Subcutaneous abdominal adipose tissue (tissue), 5 donors: ENCODE measurements around the gene CCL24.
"Not testable (repeated sequence)": the region's sequence is repeated elsewhere in the genome, so short reads cannot be mapped to it uniquely, and the experiment has no call there.

Experiments used
- H3K27ac ChIP-seq: one replicate; pipeline ENCODE4 v1.7.0; 2013; ENCODE audit warnings: low read depth, mild to moderate bottlenecking, inconsistent platforms, low read length, moderate library complexity
- H3K27me3 ChIP-seq, 5 donors: one replicate each; pipeline ENCODE4 v1.7.0; 2013; ENCODE audit warnings: low read length in 5 of 5, inconsistent platforms in 1 of 5; ENCODE audit not compliant: control insufficient read depth in 5 of 5, insufficient read depth in 4 of 5
- H3K36me3 ChIP-seq, 5 donors: one replicate each; pipeline ENCODE4 v1.7.0; 2013; ENCODE audit warnings: low read length in 5 of 5; ENCODE audit not compliant: control insufficient read depth in 5 of 5, insufficient read depth in 5 of 5
- H3K4me1 ChIP-seq, 5 donors: one replicate each; pipeline ENCODE4 v1.7.0; 2013; ENCODE audit warnings: low read length in 5 of 5, mild to moderate bottlenecking in 3 of 5, moderate library complexity in 1 of 5; ENCODE audit not compliant: control insufficient read depth in 5 of 5, insufficient read depth in 5 of 5
- H3K4me3 ChIP-seq, 5 donors: one replicate each; pipeline ENCODE4 v1.7.0; 2013; ENCODE audit warnings: low read length in 5 of 5, low read depth in 1 of 5
- H3K9ac ChIP-seq, 5 donors: one replicate each; pipeline ENCODE4 v1.7.0; 2013; ENCODE audit warnings: low read length in 5 of 5, mild to moderate bottlenecking in 4 of 5, moderate library complexity in 3 of 5
- H3K9me3 ChIP-seq, 5 donors: one replicate each; pipeline ENCODE4 v1.7.0; 2013; ENCODE audit warnings: low read length in 5 of 5; ENCODE audit not compliant: control insufficient read depth in 5 of 5
- donor health status: healthy.
- donor health status: healthy.
- donor health status: healthy.
- donor health status: healthy.
- donor health status: healthy.

Gene CCL24

GRCh38 chr7:75807452-75807851 lies 6.2 kb downstream of the CCL24 start:
- H3K4me1 ChIP-seq, result peaks cover 0 to 3% (median 0%) of the 10 kb centered on the region in 5 donors

GRCh38 chr7:75806560-75807307 lies 6.9 kb downstream of the CCL24 start:
- Histone ChIP-seq H3K27me3 (no peaks in the 10 kb centered on the region), H3K9ac (no peak overlapping the region), H3K9me3 (peaks cover 3 to 21% (median 19%) of the 10 kb centered on the region in 5 donors), H3K27ac (no peak overlapping the region), H3K4me1 (peaks cover 0 to 3% (median 0%) of the 10 kb centered on the region in 5 donors), H3K4me3 (peak overlapping the region in 2 of 5 donors; percentile 16 to 28), H3K36me3 (no peaks in the 10 kb centered on the region)

More at GRCh38 chr7:75807452-75807851, 6.2 kb downstream of the CCL24 start:
- Histone ChIP-seq H3K36me3 (no peaks in the 10 kb centered on the region), H3K27me3 (no peaks in the 10 kb centered on the region), H3K9me3 (peaks cover 3 to 21% (median 19%) of the 10 kb centered on the region in 5 donors), H3K27ac (no peak overlapping the region), H3K4me3 (no peak overlapping the region), H3K9ac (no peak overlapping the region)

DNA sequence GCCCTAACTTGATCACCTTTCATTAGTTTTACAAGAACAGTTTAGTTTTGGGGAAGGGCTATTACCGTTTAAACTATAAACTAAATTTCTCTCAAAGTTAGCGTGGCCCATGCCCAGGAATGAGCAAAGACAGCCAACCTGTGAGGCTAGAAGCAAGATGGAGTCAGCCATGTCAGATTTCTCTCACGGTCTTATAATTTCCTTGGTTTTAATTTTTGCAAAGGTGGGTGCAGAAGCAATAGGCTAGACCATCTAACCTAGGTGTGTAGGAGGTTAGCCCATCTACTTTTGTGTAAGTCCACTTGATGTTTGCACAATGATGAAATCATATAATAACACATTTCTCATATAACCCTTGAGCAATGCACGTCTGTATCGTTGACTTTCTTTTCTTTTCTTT lies 8.9 kb downstream of the CCL24 start:
- peaks cover 3 to 21% (median 19%) of the 10 kb centered on the region in 5 donors for H3K9me3 ChIP-seq
- H3K36me3 ChIP-seq, result no peaks in the 10 kb centered on the region
- H3K4me1 ChIP-seq, result peaks cover 0 to 3% (median 0%) of the 10 kb centered on the region in 5 donors
- no peak overlapping the region for H3K4me3 ChIP-seq
- no peak overlapping the region for H3K9ac ChIP-seq
- no peak overlapping the region for H3K27ac ChIP-seq
- no peaks in the 10 kb centered on the region for H3K27me3 ChIP-seq

DNA sequence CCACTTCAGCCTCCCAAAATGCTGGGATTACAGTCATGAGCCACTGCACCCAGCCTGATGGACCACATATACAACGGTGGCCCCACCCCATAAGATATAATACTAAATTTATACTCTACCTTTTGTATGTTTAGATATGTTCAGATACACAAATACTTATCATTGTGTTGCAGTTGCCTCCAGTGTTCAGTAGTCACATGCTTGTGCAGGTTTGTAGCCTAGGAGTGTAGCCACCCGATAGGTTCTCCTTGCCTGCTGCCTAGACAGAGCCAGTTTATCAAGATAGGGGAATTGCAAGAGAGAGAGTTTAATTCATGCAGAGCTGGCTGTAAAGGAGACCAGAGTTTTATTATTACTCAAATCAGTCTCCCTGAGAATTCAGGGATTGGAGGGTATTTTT lies 9.6 kb downstream of the CCL24 start:
- no peaks in the 10 kb centered on the region for H3K27me3 ChIP-seq

DNA sequence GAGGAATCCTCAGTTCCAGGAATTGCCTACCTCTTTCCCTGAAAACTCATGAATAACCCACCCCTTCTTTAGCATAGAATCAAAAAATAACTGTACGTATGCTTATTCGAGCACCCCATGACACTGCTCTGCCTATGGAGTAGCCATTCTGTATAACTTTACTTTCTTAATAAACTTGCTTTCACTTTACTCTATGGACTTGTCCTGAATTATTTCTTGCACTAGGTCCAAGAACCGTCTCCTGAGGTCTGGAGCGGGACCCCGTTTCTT lies 11.1 kb downstream of the CCL24 start:
- no peak overlapping the region for H3K9ac ChIP-seq

More for the DNA sequence above, 9.6 kb downstream of the CCL24 start:
- H3K9ac ChIP-seq, result no peak overlapping the region
- no peak overlapping the region for H3K27ac ChIP-seq
- no peaks in the 10 kb centered on the region for H3K36me3 ChIP-seq
- no peak overlapping the region for H3K4me3 ChIP-seq
- peaks cover 3 to 21% (median 19%) of the 10 kb centered on the region in 5 donors for H3K9me3 ChIP-seq
- H3K4me1 ChIP-seq, result peaks cover 0 to 3% (median 0%) of the 10 kb centered on the region in 5 donors

GRCh38 chr7:75798770-75799169 lies 14.8 kb downstream of the CCL24 start:
- Histone ChIP-seq H3K36me3 (no peaks in the 10 kb centered on the region), H3K9me3 (no peaks in the 10 kb centered on the region), H3K4me3 (no peak overlapping the region), H3K9ac (no peak overlapping the region), H3K27me3 (no peaks in the 10 kb centered on the region), H3K4me1 (peaks cover 0 to 16% (median 5%) of the 10 kb centered on the region in 5 donors), H3K27ac (no peak overlapping the region)

More for the DNA sequence above, 11.1 kb downstream of the CCL24 start:
- peaks cover 3 to 17% (median 11%) of the 10 kb centered on the region in 5 donors for H3K9me3 ChIP-seq
- H3K36me3 ChIP-seq, result no peaks in the 10 kb centered on the region
- H3K27me3 ChIP-seq, result no peaks in the 10 kb centered on the region
- no peak overlapping the region for H3K27ac ChIP-seq
- peaks cover 0 to 3% (median 0%) of the 10 kb centered on the region in 5 donors for H3K4me1 ChIP-seq
- no peak overlapping the region for H3K4me3 ChIP-seq

DNA sequence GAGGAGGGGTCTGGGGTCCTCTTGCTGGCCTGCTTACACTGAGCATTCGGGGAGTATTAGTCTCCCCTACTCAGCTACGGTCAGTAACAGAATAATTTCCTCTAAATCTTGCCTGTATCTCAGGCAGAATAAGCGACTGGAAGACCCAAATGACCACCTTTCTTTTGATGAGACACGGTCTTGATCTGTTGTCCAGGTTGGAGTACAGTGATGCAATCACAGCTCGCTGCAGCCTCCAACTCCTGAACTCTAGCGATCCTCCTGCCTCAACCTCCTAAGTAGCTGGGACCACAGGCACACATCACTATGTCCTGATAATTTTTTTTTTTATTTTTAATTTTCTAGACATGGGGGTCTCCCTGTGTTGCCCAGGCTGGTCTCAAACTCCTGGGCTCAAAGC lies 17.2 kb downstream of the CCL24 start:
- no peaks in the 10 kb centered on the region for H3K9me3 ChIP-seq
- H3K4me3 ChIP-seq, result peak overlapping the region in 1 of 5 donors; percentile 3
- no peaks in the 10 kb centered on the region for H3K36me3 ChIP-seq
- no peak overlapping the region for H3K9ac ChIP-seq
- no peak overlapping the region for H3K27ac ChIP-seq
- peaks cover 0 to 19% (median 7%) of the 10 kb centered on the region in 5 donors for H3K4me1 ChIP-seq
- H3K27me3 ChIP-seq, result no peaks in the 10 kb centered on the region

- H3K27ac ChIP-seq, result no peak overlapping the region
Observed at GRCh38 chr7:75795831-75796285, 17.7 kb downstream of the CCL24 start.

DNA sequence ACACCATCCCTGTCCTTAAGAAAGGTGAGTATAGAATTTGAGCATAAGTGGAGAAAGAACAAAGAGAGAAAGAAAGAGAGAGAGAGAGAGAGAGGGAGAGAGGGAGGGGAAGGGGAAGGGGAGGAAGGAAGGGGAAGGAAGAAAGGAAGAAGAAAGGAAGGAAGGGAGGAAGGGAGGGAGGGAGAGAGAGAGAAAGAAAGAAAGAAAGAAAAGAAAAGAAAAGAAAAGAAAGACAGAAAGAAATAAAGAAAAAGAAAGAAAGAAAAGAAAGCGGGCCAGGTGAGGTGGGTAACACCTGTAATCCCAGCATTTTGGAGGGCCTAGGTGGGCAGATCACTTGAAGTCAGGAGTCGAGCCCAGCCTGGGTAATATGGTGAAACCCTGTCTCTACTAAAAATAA lies 19.9 kb downstream of the CCL24 start:
- Histone ChIP-seq H3K27me3 (no peaks in the 10 kb centered on the region), H3K9me3 (no peaks in the 10 kb centered on the region), H3K4me1 (peaks cover 0 to 23% (median 10%) of the 10 kb centered on the region in 5 donors), H3K27ac (no peak overlapping the region), H3K4me3 (no peak overlapping the region), H3K9ac (no peak overlapping the region), H3K36me3 (no peaks in the 10 kb centered on the region)

More at GRCh38 chr7:75795831-75796285, 17.7 kb downstream of the CCL24 start:
- no peaks in the 10 kb centered on the region for H3K27me3 ChIP-seq
- peaks cover 0 to 23% (median 10%) of the 10 kb centered on the region in 5 donors for H3K4me1 ChIP-seq
- no peak overlapping the region for H3K9ac ChIP-seq
- no peaks in the 10 kb centered on the region for H3K36me3 ChIP-seq
- no peaks in the 10 kb centered on the region for H3K9me3 ChIP-seq
- peak overlapping the region in 1 of 5 donors; percentile 3 for H3K4me3 ChIP-seq

DNA sequence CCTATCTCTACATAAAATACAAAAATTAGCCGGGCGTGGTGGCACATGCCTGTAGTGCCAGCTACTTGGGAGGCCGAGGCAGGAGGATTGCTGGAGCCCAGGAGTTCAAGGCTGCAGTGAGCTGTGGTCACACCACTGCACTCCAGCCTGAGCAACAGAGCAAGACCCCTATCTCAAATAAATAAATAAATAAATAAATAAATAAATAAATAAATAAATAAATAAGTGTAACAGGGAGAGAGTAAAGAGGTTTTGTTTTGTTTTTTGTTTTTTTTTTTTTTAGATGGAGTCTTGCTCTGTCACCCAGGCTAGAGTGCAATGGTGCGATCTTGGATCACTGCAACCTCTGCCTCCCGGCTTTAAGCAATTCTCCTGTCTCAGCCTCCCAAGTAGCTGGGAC lies 21.0 kb downstream of the CCL24 start:
- not testable (repeated sequence) for H3K9me3 ChIP-seq, H3K9ac ChIP-seq, H3K27ac ChIP-seq, H3K36me3 ChIP-seq, H3K4me3 ChIP-seq, H3K27me3 ChIP-seq
- H3K4me1 ChIP-seq, result peaks cover 0 to 23% (median 10%) of the 10 kb centered on the region in 5 donors
